Endothelial cell of umbilical vein (primary cell): ENCODE results near the gene PCDHA8.
A peak's percentile ranks its signal among the peaks of the same experiment; 100 is the strongest.

Experiments
- EZH2 ChIP-seq: IDR thresholded peaks from 2 replicates; pipeline ENCODE4 v1.6.1; 2012; ENCODE audit warnings: borderline replicate concordance, low read depth, mild to moderate bottlenecking, moderate library complexity, low read length, inconsistent platforms; ENCODE audit not compliant: severe bottlenecking
- FOS ChIP-seq: IDR thresholded peaks from 2 replicates; pipeline ENCODE4 v1.6.1; 2011; ENCODE audit warnings: mild to moderate bottlenecking, low read length, moderate library complexity, borderline replicate concordance; ENCODE audit not compliant: insufficient read depth
- POLR2A ChIP-seq: IDR thresholded peaks from 2 replicates; pipeline ENCODE4 v1.6.1; 2012; ENCODE audit warnings: low read depth, mild to moderate bottlenecking, control low read depth, low read length
- POLR2AphosphoS5 ChIP-seq: IDR thresholded peaks from 2 replicates; pipeline ENCODE4 v1.6.1; 2012; ENCODE audit warnings: low read depth, mild to moderate bottlenecking, control low read depth, low read length, moderate library complexity; ENCODE audit not compliant: insufficient read depth
- TF ChIP-seq, protein P1 (sequence below), 2 donors: IDR thresholded peaks; 1 replicate in 1 of 2; 2 replicates in 1 of 2; pipeline ENCODE4 v1.5.1; 2011; ENCODE audit warnings: low read length in 2 of 2, mild to moderate bottlenecking in 2 of 2, moderate library complexity in 2 of 2, control low read depth in 1 of 2, inconsistent platforms in 1 of 2, low read depth in 1 of 2; ENCODE audit not compliant: insufficient read depth in 1 of 2; ENCODE audit errors: extremely low read depth in 1 of 2
- TF ChIP-seq, protein P2 (sequence below): IDR thresholded peaks from 2 replicates; pipeline ENCODE4 v1.6.1; 2011; ENCODE audit not compliant: insufficient read depth, insufficient read length

DNA sequence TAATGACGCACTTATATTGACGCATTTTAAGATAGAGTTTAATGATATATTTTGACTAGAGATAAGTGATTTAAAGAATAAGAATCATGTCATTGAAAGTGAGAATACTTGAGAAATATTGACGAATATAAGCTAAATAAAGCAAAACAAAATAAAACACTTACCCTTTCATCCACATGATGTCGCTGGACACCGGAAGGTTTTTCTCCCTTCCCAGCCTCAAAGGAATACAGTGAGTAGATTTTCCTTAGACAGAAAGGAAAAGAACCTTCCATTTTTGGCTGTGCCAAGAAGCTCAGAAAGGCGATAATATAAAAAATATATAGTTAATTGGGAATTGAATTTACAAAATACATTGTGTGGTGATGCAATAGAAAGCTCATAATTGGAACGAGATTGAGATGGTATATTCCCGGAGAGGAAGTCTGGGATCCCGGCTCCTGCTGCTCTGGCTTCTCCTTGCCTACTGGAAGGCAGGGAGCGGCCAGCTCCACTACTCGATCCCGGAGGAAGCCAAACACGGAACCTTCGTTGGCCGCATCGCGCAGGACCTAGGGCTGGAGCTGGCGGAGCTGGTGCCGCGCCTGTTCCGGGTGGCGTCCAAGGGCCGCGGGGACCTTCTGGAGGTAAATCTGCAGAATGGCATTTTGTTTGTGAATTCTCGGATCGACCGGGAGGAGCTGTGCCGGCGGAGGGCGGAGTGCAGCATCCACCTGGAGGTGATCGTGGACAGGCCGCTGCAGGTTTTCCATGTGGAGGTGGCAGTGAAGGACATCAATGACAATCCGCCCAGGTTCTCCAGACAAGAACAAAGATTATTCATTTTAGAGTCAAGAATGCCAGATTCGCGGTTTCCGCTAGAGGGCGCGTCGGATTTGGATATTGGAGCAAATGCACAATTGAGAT lies 19.4 kb upstream of the PCDHA8 start, which contains the start of gene PCDHA5:
- TF ChIP-seq POLR2AphosphoS5, result no peak
- TF ChIP-seq, protein P1, sequence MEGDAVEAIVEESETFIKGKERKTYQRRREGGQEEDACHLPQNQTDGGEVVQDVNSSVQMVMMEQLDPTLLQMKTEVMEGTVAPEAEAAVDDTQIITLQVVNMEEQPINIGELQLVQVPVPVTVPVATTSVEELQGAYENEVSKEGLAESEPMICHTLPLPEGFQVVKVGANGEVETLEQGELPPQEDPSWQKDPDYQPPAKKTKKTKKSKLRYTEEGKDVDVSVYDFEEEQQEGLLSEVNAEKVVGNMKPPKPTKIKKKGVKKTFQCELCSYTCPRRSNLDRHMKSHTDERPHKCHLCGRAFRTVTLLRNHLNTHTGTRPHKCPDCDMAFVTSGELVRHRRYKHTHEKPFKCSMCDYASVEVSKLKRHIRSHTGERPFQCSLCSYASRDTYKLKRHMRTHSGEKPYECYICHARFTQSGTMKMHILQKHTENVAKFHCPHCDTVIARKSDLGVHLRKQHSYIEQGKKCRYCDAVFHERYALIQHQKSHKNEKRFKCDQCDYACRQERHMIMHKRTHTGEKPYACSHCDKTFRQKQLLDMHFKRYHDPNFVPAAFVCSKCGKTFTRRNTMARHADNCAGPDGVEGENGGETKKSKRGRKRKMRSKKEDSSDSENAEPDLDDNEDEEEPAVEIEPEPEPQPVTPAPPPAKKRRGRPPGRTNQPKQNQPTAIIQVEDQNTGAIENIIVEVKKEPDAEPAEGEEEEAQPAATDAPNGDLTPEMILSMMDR (IDR thresholded peaks at IDR 0.05; ENCODE audit: extremely low read depth in 1 of 2, insufficient read depth in 1 of 2, low read depth in 1 of 2, low read length in 2 of 2), result peak; percentile 49 to 59
- no peak for TF ChIP-seq FOS
- no peak for TF ChIP-seq POLR2A
- TF ChIP-seq, protein P2, sequence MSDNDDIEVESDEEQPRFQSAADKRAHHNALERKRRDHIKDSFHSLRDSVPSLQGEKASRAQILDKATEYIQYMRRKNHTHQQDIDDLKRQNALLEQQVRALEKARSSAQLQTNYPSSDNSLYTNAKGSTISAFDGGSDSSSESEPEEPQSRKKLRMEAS, result no peak
- no peak for TF ChIP-seq EZH2
